Measurements from ENCODE around the gene LLGL2.

GRCh38 chr17:75511270-75511609 is 14.3 kb upstream of the LLGL2 start:
- TF ChIP-seq CTCF (conservative IDR thresholded peaks at IDR 0.05), result no peak
- no peak for TF ChIP-seq ZFX (IDR thresholded peaks at IDR 0.05)
